GM12878 (cell line): ENCODE data around the gene ARHGAP45. TPM values are rescaled to one million over a fixed set of nuclear protein-coding genes. Genes with fewer than 3 reads are reported as not detected.

Source experiments
- ATAC-seq: fragments of 200-7000 bp; cut with Tn5 transposase; 3 replicates; pipeline ENCODE4 v1.9.1; 2020; ENCODE audit warnings: mild to moderate bottlenecking, moderate library complexity
- BruUV-seq: library from RNA; stranded (reverse); fragments of 400-500 nt; replicated peaks from 2 replicates; lab custom pipeline; 2021; lab: Mats Ljungman, UMichigan
- CTCF ChIA-PET: fragments of 300-600 bp; sonication (Branson Sonifier 250); formaldehyde crosslinking; extraction: SDS; loops from one replicate; lab custom pipeline; 2021; ENCODE audit warnings: inconsistent platforms; lab: Yijun Ruan, JAX
- POLR2A ChIA-PET: fragments of 350-600 bp; formaldehyde crosslinking; extraction: SDS; loops from one replicate; lab custom pipeline; 2021; ENCODE audit warnings: inconsistent platforms; lab: Charles Lee
- RAD21 ChIA-PET: fragments of 300-600 bp; sonication (Branson Sonifier 250); formaldehyde crosslinking; loops from one replicate; lab custom pipeline; 2023; ENCODE audit warnings: antibody characterized with exemption; ENCODE audit not compliant: unreplicated experiment; lab: Charles Lee
- SMC1A ChIA-PET: fragments of 300-600 bp; sonication (Branson Sonifier 250); formaldehyde crosslinking; loops from one replicate; lab custom pipeline; 2023; ENCODE audit not compliant: unreplicated experiment, uncharacterized antibody; lab: Charles Lee
- DNase-seq: peaks from one replicate; pipeline ENCODE4 v3.0.0-alpha.2; 2011; ENCODE audit warnings: low read depth, low spot score
- FAIRE-seq: peaks from 3 replicates; lab custom pipeline; 2011; peaks lifted over from hg19 to GRCh38; lab: Jason Lieb, UNC
- H2AFZ ChIP-seq: 2 replicates; pipeline ENCODE4 v1.6.0; 2011; ENCODE audit warnings: low read depth, low read length, control low read depth; ENCODE audit not compliant: control insufficient read depth
- H3K27ac ChIP-seq: 2 replicates; pipeline ENCODE4 v1.5.1; 2011; ENCODE audit warnings: control low read depth; ENCODE audit not compliant: control insufficient read depth, insufficient read depth
- H3K27me3 ChIP-seq, 2 experiments: replicated peaks in 1 of 2; 2 replicates each; pipeline versions ENCODE4 v1.6.0 to v1.6.1; 2011; ENCODE audit warnings: low read length in 1 of 2; ENCODE audit not compliant: control insufficient read depth in 2 of 2, insufficient read depth in 2 of 2
- H3K36me3 ChIP-seq, 2 experiments: 2 replicates each; pipeline ENCODE4 v1.5.1; 2011; ENCODE audit warnings: low read length in 1 of 2; ENCODE audit not compliant: control insufficient read depth in 2 of 2, insufficient read depth in 2 of 2
- H3K4me1 ChIP-seq: 2 replicates; pipeline ENCODE4 v1.6.1; 2011; ENCODE audit warnings: mild to moderate bottlenecking, low read length, moderate library complexity, mixed read lengths; ENCODE audit not compliant: control insufficient read depth, insufficient read depth
- H3K4me2 ChIP-seq: 2 replicates; pipeline ENCODE4 v1.6.0; 2011; ENCODE audit warnings: control low read depth; ENCODE audit not compliant: control insufficient read depth, insufficient read depth
- H3K4me3 ChIP-seq: fragments of 200-600 bp; sonication (generic); 2 replicates; pipeline ENCODE4 v1.5.1; 2016
- H3K79me2 ChIP-seq: 2 replicates; pipeline ENCODE4 v1.6.0; 2011; ENCODE audit warnings: low read length; ENCODE audit not compliant: control insufficient read depth, insufficient read depth
- H3K9ac ChIP-seq: 2 replicates; pipeline ENCODE4 v1.8.0; 2011; ENCODE audit warnings: low read length, control low read depth, mixed read lengths; ENCODE audit not compliant: control insufficient read depth, insufficient read depth
- H3K9me3 ChIP-seq: replicated peaks from 3 replicates; pipeline ENCODE4 v1.5.1; 2011; ENCODE audit warnings: mild to moderate bottlenecking, low read length; ENCODE audit not compliant: control insufficient read depth, insufficient read depth
- H4K20me1 ChIP-seq: 2 replicates; pipeline ENCODE4 v1.6.0; 2011; ENCODE audit not compliant: control insufficient read depth, insufficient read depth
- CBX3 ChIP-seq: fragments of 200-600 bp; sonication (generic); IDR thresholded peaks from 2 replicates; pipeline ENCODE4 v1.6.1; 2016; ENCODE audit warnings: low read depth, borderline replicate concordance
- FOXM1 ChIP-seq: IDR thresholded peaks from 2 replicates; pipeline ENCODE4 v1.6.1; 2012; ENCODE audit warnings: low read depth, mild to moderate bottlenecking, inconsistent platforms, low read length, moderate library complexity
- GABPA ChIP-seq: IDR thresholded peaks from 2 replicates; pipeline ENCODE4 v1.6.1; 2014; ENCODE audit warnings: antibody characterized with exemption, low read depth, mild to moderate bottlenecking, inconsistent platforms
- KDM1A ChIP-seq: fragments of 200-600 bp; sonication (generic); IDR thresholded peaks from 2 replicates; pipeline ENCODE4 v1.6.1; 2016; ENCODE audit warnings: borderline replicate concordance
- MYC ChIP-seq: IDR thresholded peaks from 2 replicates; pipeline ENCODE4 v1.6.1; 2011; ENCODE audit warnings: mild to moderate bottlenecking, low read length, moderate library complexity, inconsistent platforms; ENCODE audit not compliant: insufficient read depth, insufficient replicate concordance, insufficient read length, severe bottlenecking
- NFXL1 ChIP-seq: fragments of 450-650 bp; IDR thresholded peaks from 2 replicates; pipeline ENCODE4 v1.6.1; 2017; ENCODE audit warnings: antibody characterized with exemption, mild to moderate bottlenecking, borderline replicate concordance
- SMAD5 ChIP-seq: IDR thresholded peaks from 2 replicates; pipeline ENCODE4 v1.6.1; 2016; ENCODE audit warnings: antibody characterized with exemption, low read depth
- STAT1 ChIP-seq: fragments of 450-650 bp; conservative IDR thresholded peaks from 2 replicates; pipeline ENCODE4 v1.6.1; 2014; ENCODE audit warnings: antibody characterized with exemption, mild to moderate bottlenecking
- WRNIP1 ChIP-seq: IDR thresholded peaks from 2 replicates; pipeline ENCODE4 v1.6.1; 2011; ENCODE audit warnings: low read depth, low read length, improper control_type of control experiment, borderline replicate concordance
- ZNF207 ChIP-seq: fragments of 450-650 bp; IDR thresholded peaks from 2 replicates; pipeline ENCODE4 v1.6.1; 2014; ENCODE audit warnings: antibody characterized with exemption, mild to moderate bottlenecking, borderline replicate concordance
- WGBS: methylation state at CpG from one replicate; pipeline ENCODE4 v1.1.6; 2016; ENCODE audit warnings: low lambda C conversion rate; ENCODE audit not compliant: insufficient replicate concordance, insufficient coverage; ENCODE audit errors: missing lambda C conversion rate; 5-methylcytosine and 5-hydroxymethylcytosine counted together
- in situ Hi-C: fragments of 300-500 bp; cut with MboI; formaldehyde crosslinking; loops from 9 replicates; pipeline ENCODE4 v1.14.3; 2018; ENCODE audit warnings: mixed read lengths
- intact Hi-C: fragments of 100-400 bp; cut with micrococcal nuclease; formaldehyde crosslinking; loops from one replicate; pipeline ENCODE4 v1.14.2; 2022; ENCODE audit not compliant: unreplicated experiment
- polyA plus RNA-seq, 11 experiments: library from polyadenylated mRNA; depleted of rRNA in 4 of 11; unstranded in 6 of 11; stranded (reverse) in 5 of 11; fragments of >200 nt; fragmentation: Nextera tagmentation in 4 of 11; fragmentation: Illumina TruSeq in 1 of 11; extraction: Ambion mirVana in 4 of 11; extraction: Trizol in 1 of 11; gene quantifications; 1 replicate in 1 of 11; 2 replicates in 10 of 11; pipeline versions ENCODE4 v1.2.1 to v1.2.3, GENCODE V29; 2011 to 2016; ENCODE audit warnings: inconsistent platforms in 2 of 11, missing spikeins in 2 of 11, low read depth in 1 of 11
- total RNA-seq, 4 experiments: library from RNA; depleted of rRNA in 3 of 4; stranded (reverse); fragments of >200 nt in 3 of 4; fragmentation: Illumina TruSeq in 1 of 4; extraction: Trizol in 1 of 4; gene quantifications; 2 replicates each; pipeline versions ENCODE4 v1.2.1 to v1.2.3, GENCODE V29; 2013 to 2021
- TF ChIP-seq, protein P1 (sequence below): fragments of 450-650 bp; IDR thresholded peaks from 2 replicates; pipeline ENCODE4 v1.6.1; 2017; ENCODE audit warnings: borderline replicate concordance
- TF ChIP-seq, protein P2 (sequence below): IDR thresholded peaks from 2 replicates; pipeline ENCODE4 v1.6.1; 2011; ENCODE audit warnings: low read depth, mild to moderate bottlenecking, low read length, moderate library complexity, borderline replicate concordance; ENCODE audit errors: extremely low read depth
- TF ChIP-seq, protein P3 (sequence below): IDR thresholded peaks from 2 replicates; pipeline ENCODE4 v1.6.1; 2011; ENCODE audit warnings: borderline replicate concordance, low read depth, mild to moderate bottlenecking, moderate library complexity, mixed read lengths, low read length; ENCODE audit not compliant: insufficient read depth; ENCODE audit errors: extremely low read length
- TF ChIP-seq, protein P4 (sequence below): IDR thresholded peaks from 2 replicates; pipeline ENCODE4 v1.6.1; 2012; ENCODE audit warnings: low read depth, low read length, improper control_type of control experiment

Gene ARHGAP45
- total and polyA plus RNA-seq, 10 of the 15 experiments (the other 5 are each of a cell fraction or from before 2014, with no cell fraction given) = 1.4 to 151 (median 59.9) TPM

DNA sequence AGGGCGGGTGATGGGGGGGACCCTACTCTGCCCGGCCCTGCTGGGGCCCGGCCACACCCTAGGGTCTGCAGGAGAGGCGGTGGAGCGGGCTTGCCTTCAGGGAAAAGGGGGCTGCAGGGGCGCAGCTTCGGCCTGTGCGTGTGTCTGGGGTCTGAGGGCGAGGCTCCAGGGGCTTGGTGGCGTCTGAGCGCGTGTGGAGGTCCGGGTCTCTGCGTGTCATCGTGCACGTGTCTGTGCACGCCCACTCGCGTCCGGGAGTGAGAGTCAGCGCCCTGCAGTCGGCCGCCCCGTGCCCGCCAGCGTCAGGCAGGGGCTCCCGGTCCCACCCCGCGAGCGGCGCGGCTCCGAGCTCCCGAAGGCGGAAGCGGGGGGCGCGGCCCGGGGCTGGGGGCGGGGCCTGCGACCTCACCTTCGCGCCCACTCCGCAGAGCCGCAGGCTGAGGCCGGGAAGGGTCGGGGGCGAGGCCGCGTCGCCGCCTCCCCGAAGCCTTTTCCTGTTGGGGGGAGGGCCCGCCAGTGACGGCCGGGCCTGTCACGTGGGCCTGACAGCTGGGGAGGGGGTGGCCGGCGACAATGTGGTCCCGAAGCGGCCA is at the start of gene ARHGAP45 (continued):
- TF ChIP-seq, protein P1, sequence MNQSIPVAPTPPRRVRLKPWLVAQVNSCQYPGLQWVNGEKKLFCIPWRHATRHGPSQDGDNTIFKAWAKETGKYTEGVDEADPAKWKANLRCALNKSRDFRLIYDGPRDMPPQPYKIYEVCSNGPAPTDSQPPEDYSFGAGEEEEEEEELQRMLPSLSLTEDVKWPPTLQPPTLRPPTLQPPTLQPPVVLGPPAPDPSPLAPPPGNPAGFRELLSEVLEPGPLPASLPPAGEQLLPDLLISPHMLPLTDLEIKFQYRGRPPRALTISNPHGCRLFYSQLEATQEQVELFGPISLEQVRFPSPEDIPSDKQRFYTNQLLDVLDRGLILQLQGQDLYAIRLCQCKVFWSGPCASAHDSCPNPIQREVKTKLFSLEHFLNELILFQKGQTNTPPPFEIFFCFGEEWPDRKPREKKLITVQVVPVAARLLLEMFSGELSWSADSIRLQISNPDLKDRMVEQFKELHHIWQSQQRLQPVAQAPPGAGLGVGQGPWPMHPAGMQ = no peak
- TF ChIP-seq KDM1A (no peak), CBX3 (no peak)

DNA sequence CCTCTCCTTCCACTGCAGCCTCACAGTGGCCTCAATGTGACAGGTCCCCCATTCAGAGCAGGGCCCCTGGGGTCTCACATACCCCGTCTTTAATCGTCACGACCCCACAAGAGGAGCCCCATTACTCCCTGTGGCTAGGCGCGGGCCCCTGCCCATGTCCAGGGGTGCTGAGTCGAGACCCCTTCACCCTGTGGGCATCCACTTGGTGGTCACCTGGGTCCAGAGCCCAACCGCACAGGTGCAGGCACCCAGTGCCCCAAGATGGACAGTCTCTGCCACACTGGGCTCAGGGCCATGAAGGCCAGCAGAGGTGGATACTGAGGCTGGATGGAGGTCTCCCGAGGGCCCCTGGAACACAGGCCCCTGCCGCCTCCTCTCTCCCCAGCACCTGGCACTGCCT is 49.1 kb upstream of the ARHGAP45 start:
- no peaks in the 10 kb centered on the region for H3K27me3 ChIP-seq
- H3K36me3 ChIP-seq = peaks cover 3 to 16% of the 10 kb centered on the region in 2 experiments; a peak in 2 of 4 replicates
- FAIRE-seq (no peak), ATAC-seq (no peak), DNase-seq (no peak)
- peaks cover 67% of the 10 kb centered on the region for H3K79me2 ChIP-seq
- ChIA-PET SMC1A (no interaction called here), RAD21 (no interaction called here), POLR2A (interaction anchor here (0.7 kb wide), 1 partner anchor 72 kb away, joined by 3 read pairs; no protein-coding TSS in a partner anchor), CTCF (no interaction called here)
- H3K4me3 ChIP-seq = peak overlapping the region; percentile 83
- peaks cover 32% of the 10 kb centered on the region for H3K4me1 ChIP-seq
- BruUV-seq = no TSS peak
- H4K20me1 ChIP-seq = peaks cover 6% of the 10 kb centered on the region; the same call in 1 of the 2 replicates
- H3K9me3 ChIP-seq = no peaks in the 10 kb centered on the region
- H3K9ac ChIP-seq = peak overlapping the region; percentile 68
- intact Hi-C loops = no loop called here
- in situ Hi-C loops = no loop called here
- 68% methylated on average over 9 of the region's 9 CpGs for WGBS
- H3K27ac ChIP-seq = peak overlapping the region; percentile 65; the same call in 1 of the 2 replicates
- H2AFZ ChIP-seq = no peak overlapping the region
- peak overlapping the region; percentile 48 for H3K4me2 ChIP-seq
- TF ChIP-seq, protein P2, sequence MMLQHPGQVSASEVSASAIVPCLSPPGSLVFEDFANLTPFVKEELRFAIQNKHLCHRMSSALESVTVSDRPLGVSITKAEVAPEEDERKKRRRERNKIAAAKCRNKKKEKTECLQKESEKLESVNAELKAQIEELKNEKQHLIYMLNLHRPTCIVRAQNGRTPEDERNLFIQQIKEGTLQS = no peak
- TF ChIP-seq NFXL1 (no peak), WRNIP1 (no peak), STAT1 (no peak), ZNF207 (no peak), MYC (no peak), GABPA (no peak), FOXM1 (no peak), SMAD5 (no peak)
- TF ChIP-seq, protein P1 = no peak
- TF ChIP-seq, protein P3, sequence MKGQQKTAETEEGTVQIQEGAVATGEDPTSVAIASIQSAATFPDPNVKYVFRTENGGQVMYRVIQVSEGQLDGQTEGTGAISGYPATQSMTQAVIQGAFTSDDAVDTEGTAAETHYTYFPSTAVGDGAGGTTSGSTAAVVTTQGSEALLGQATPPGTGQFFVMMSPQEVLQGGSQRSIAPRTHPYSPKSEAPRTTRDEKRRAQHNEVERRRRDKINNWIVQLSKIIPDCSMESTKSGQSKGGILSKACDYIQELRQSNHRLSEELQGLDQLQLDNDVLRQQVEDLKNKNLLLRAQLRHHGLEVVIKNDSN = no peak
- TF ChIP-seq, protein P4, sequence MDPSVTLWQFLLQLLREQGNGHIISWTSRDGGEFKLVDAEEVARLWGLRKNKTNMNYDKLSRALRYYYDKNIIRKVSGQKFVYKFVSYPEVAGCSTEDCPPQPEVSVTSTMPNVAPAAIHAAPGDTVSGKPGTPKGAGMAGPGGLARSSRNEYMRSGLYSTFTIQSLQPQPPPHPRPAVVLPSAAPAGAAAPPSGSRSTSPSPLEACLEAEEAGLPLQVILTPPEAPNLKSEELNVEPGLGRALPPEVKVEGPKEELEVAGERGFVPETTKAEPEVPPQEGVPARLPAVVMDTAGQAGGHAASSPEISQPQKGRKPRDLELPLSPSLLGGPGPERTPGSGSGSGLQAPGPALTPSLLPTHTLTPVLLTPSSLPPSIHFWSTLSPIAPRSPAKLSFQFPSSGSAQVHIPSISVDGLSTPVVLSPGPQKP = no peak
